ENCODE measurements around the gene CNTF.

- TF ChIP-seq POLR2AphosphoS5 (IDR thresholded peaks at IDR 0.05; ENCODE audit: low read depth, low read length) (no peak), TAF1 (IDR thresholded peaks at IDR 0.05; ENCODE audit: borderline replicate concordance, low read depth, low read length) (no peak)
Observed at GRCh38 chr11:58576887-58577471, 45.5 kb upstream of the CNTF start.

Data from GM12892 (cell line).